ENCODE measurements around the gene USP9Y.
A peak's percentile ranks its signal among the peaks of the same experiment; 100 is the strongest.

The USP9Y gene

GRCh38 chrY:12808046-12808445 lies 107.0 kb downstream of the USP9Y start:
- no peak for TF ChIP-seq CTCF (IDR thresholded peaks at IDR 0.05)

DNA sequence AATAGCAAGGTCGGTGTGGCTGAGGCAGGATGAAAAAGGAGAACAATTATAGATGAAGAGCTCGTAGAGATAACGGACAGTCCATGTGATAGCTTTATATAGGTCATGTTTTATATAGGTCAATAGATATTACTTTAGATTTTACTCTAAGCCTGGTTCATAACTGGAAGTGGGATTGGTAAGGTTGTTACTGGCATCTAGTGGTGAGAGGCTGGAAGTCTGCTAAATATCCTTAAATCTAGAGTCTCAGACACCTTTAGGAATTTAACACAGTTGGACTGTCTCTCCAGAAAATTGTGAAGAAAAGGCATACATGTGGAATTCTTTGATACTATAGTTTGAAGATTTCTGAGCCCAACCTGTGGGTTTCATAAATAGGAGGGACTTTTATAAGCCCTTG lies 108.0 kb downstream of the USP9Y start:
- TF ChIP-seq CTCF (IDR thresholded peaks at IDR 0.05), result peak; percentile 57

GRCh38 chrY:12823408-12823807 lies 122.4 kb downstream of the USP9Y start:
- no peak for TF ChIP-seq CTCF (IDR thresholded peaks at IDR 0.05)

DNA sequence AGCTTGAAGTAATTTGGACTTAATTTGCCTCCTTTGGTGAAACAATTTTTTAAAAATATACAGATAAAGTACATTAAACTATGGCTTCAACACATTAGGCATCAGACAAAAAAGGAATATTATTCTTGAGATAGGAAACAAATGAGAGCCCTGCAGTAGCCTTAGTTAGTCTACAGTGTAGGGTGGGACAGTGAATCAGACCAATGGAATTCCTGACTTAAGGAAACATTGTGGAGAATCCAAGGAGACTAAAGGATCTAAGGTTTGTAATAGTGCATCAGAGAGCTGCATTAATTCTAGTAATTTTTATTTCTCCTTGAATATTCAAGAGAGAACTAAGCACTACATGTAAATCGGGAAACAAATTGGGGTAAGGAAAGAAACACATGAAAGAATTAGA lies 125.8 kb downstream of the USP9Y start:
- TF ChIP-seq CTCF (IDR thresholded peaks at IDR 0.05), result no peak

- TF ChIP-seq CTCF (IDR thresholded peaks at IDR 0.05), result no peak
Measured at GRCh38 chrY:12833284-12833683, 132.3 kb downstream of the USP9Y start.

GRCh38 chrY:12837550-12837949 lies 136.5 kb downstream of the USP9Y start:
- TF ChIP-seq CTCF (IDR thresholded peaks at IDR 0.05), result no peak

DNA sequence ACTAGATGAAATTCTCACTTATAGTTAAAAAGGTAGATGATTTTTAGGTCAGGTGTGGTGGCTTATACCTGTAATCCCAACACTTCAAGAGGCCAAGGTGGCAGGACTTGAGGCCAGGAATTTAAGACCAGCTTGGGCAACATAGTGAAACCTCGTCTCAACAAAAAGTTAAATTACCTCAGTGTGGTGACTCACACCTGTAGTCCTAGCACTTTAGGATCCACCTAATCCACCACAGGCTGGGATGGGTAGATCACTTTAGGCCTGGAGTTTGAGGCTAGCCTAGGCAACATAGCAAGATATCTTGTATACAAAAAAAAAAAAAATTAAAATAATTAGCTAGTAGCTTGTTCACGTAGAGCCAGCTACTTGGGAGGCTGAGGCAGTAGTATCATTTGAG lies 140.3 kb downstream of the USP9Y start:
- no peak for TF ChIP-seq CTCF (IDR thresholded peaks at IDR 0.05)

- TF ChIP-seq CTCF (IDR thresholded peaks at IDR 0.05), result no peak
Measured at GRCh38 chrY:12846793-12847192, 145.8 kb downstream of the USP9Y start.
